GM23338 (cell line): ENCODE results near the gene ANKRD6. TPM values are rescaled to one million over a fixed set of nuclear protein-coding genes. Genes with fewer than 3 reads are reported as not detected.

Experiments used
- ATAC-seq: fragments of 200-7000 bp; cut with Tn5 transposase; 3 replicates; pipeline ENCODE4 v1.9.1; 2020
- DNase-seq: peaks from one replicate; pipeline ENCODE4 v3.0.0-alpha.2; 2015; ENCODE audit warnings: low spot score
- H2AFZ ChIP-seq: fragments of 200-600 bp; sonication (generic); 2 replicates; pipeline ENCODE4 v1.8.0; 2016; ENCODE audit warnings: antibody characterized with exemption, mild to moderate bottlenecking, moderate library complexity
- H3F3A ChIP-seq: fragments of 200-600 bp; sonication (generic); replicated peaks from 2 replicates; pipeline ENCODE4 v1.8.0; 2017; ENCODE audit warnings: antibody characterized with exemption, mixed run types, low read depth
- H3K27ac ChIP-seq: fragments of 200-600 bp; sonication (generic); 2 replicates; pipeline ENCODE4 v1.6.1; 2016; ENCODE audit warnings: low read depth
- H3K27me3 ChIP-seq: fragments of 200-600 bp; sonication (generic); 2 replicates; pipeline ENCODE4 v1.8.0; 2016; ENCODE audit warnings: mild to moderate bottlenecking, mixed run types, moderate library complexity; ENCODE audit not compliant: insufficient read depth
- H3K36me3 ChIP-seq: fragments of 200-600 bp; sonication (generic); 2 replicates; pipeline ENCODE4 v1.8.0; 2016; ENCODE audit warnings: mild to moderate bottlenecking; ENCODE audit not compliant: insufficient read depth
- H3K4me1 ChIP-seq: fragments of 200-600 bp; sonication (generic); 2 replicates; pipeline ENCODE4 v1.8.0; 2016; ENCODE audit warnings: mild to moderate bottlenecking, moderate library complexity; ENCODE audit not compliant: insufficient read depth
- H3K4me2 ChIP-seq: fragments of 200-600 bp; sonication (generic); 2 replicates; pipeline ENCODE4 v1.7.1; 2017; ENCODE audit warnings: mixed run types
- H3K4me3 ChIP-seq: fragments of 200-600 bp; sonication (generic); 2 replicates; pipeline ENCODE4 v1.6.1; 2016; ENCODE audit warnings: mixed run types
- H3K79me2 ChIP-seq: fragments of 200-600 bp; sonication (generic); replicated peaks from 2 replicates; pipeline ENCODE4 v1.8.0; 2017; ENCODE audit warnings: mild to moderate bottlenecking; ENCODE audit not compliant: insufficient read depth
- H3K9me2 ChIP-seq: fragments of 200-600 bp; sonication (generic); 2 replicates; pipeline ENCODE4 v1.8.0; 2017; ENCODE audit not compliant: insufficient read depth
- H4K20me1 ChIP-seq: fragments of 200-600 bp; sonication (generic); replicated peaks from 2 replicates; pipeline ENCODE4 v1.8.0; 2017; ENCODE audit warnings: mild to moderate bottlenecking; ENCODE audit not compliant: insufficient read depth
- H3K27ac Mint-ChIP-seq: 2 replicates; pipeline ENCODE4 v1.8.0; 2020; ENCODE audit warnings: inconsistent platforms, mild to moderate bottlenecking, moderate library complexity, mixed read lengths
- H3K27me3 Mint-ChIP-seq: 3 replicates; pipeline ENCODE4 v1.8.0; 2022; ENCODE audit warnings: low read depth, mild to moderate bottlenecking, moderate library complexity, mixed read lengths, inconsistent platforms; ENCODE audit not compliant: insufficient read depth, poor library complexity
- H3K36me3 Mint-ChIP-seq: 3 replicates; pipeline ENCODE4 v1.8.0; 2021; ENCODE audit warnings: low read depth, mild to moderate bottlenecking, inconsistent platforms, moderate library complexity, mixed read lengths
- H3K4me1 Mint-ChIP-seq: 3 replicates; pipeline ENCODE4 v1.8.0; 2020; ENCODE audit warnings: mild to moderate bottlenecking, inconsistent platforms, mixed read lengths
- H3K4me3 Mint-ChIP-seq: 3 replicates; pipeline ENCODE4 v1.8.0; 2021; ENCODE audit warnings: moderate library complexity, mild to moderate bottlenecking, inconsistent platforms, mixed read lengths
- H3K9me3 Mint-ChIP-seq: 3 replicates; pipeline ENCODE4 v1.8.0; 2020; ENCODE audit warnings: moderate library complexity, mild to moderate bottlenecking, inconsistent platforms, mixed read lengths
- CREB1 ChIP-seq: fragments of 250-450 bp; sonication (Bioruptor Pico); IDR thresholded peaks from 2 replicates; pipeline ENCODE4 v1.5.0; 2020; ENCODE audit warnings: low read depth, mild to moderate bottlenecking, moderate library complexity
- CTCF ChIP-seq, 2 experiments: fragments of 200-600 bp in 1 of 2; sonication (generic) in 1 of 2; conservative IDR thresholded peaks; 2 replicates each; pipeline versions ENCODE4 v1.5.1 to v1.6.1; 2016 to 2017; ENCODE audit warnings: antibody characterized with exemption in 2 of 2, low read depth in 2 of 2, mild to moderate bottlenecking in 2 of 2, moderate library complexity in 1 of 2
- EZH2 ChIP-seq: fragments of 200-600 bp; sonication (generic); IDR thresholded peaks from one replicate; pipeline ENCODE4 v1.8.0; 2017; ENCODE audit warnings: antibody characterized with exemption, mild to moderate bottlenecking, low read depth; ENCODE audit not compliant: unreplicated experiment
- EZH2phosphoT487 ChIP-seq: fragments of 200-600 bp; sonication (generic); IDR thresholded peaks from one replicate; pipeline ENCODE4 v1.8.1; 2018; ENCODE audit warnings: antibody characterized with exemption; ENCODE audit not compliant: unreplicated experiment
- JUNB ChIP-seq: IDR thresholded peaks from one replicate; pipeline ENCODE4 v1.6.1; 2016; ENCODE audit warnings: antibody characterized with exemption; ENCODE audit not compliant: unreplicated experiment
- NANOG ChIP-seq: IDR thresholded peaks from 2 replicates; pipeline ENCODE4 v1.6.1; 2016; ENCODE audit warnings: antibody characterized with exemption, borderline replicate concordance
- POLR2AphosphoS5 ChIP-seq: IDR thresholded peaks from 2 replicates; pipeline ENCODE4 v1.6.1; 2016; ENCODE audit warnings: antibody characterized with exemption, low read depth
- STAT1 ChIP-seq: IDR thresholded peaks from one replicate; pipeline ENCODE4 v1.6.1; 2016; ENCODE audit warnings: antibody characterized with exemption; ENCODE audit not compliant: unreplicated experiment
- ZNF114 ChIP-seq: fragments of 250-450 bp; sonication (Bioruptor Pico); IDR thresholded peaks from 2 replicates; pipeline ENCODE4 v1.5.0; 2020; ENCODE audit warnings: mild to moderate bottlenecking, moderate library complexity
- ZNF331 ChIP-seq: fragments of 250-450 bp; sonication (Bioruptor Pico); IDR thresholded peaks from 2 replicates; pipeline ENCODE4 v1.5.0; 2020; ENCODE audit warnings: low read depth, mild to moderate bottlenecking, moderate library complexity
- polyA plus RNA-seq: library from polyadenylated mRNA; unstranded; fragments of >200 nt; fragmentation: Nextera tagmentation; extraction: Ambion mirVana; gene quantifications from 2 replicates; pipeline ENCODE4 v1.2.1, GENCODE V29; 2016
- total RNA-seq: library from RNA; depleted of rRNA; stranded (reverse); fragments of >200 nt; shearing (Covaris generic); gene quantifications from 2 replicates; pipeline ENCODE4 v1.2.3, GENCODE V29; 2014

Gene ANKRD6
- total and polyA plus RNA-seq, 2 experiments from 2014 or later = 3.2 to 9.2 TPM

DNA sequence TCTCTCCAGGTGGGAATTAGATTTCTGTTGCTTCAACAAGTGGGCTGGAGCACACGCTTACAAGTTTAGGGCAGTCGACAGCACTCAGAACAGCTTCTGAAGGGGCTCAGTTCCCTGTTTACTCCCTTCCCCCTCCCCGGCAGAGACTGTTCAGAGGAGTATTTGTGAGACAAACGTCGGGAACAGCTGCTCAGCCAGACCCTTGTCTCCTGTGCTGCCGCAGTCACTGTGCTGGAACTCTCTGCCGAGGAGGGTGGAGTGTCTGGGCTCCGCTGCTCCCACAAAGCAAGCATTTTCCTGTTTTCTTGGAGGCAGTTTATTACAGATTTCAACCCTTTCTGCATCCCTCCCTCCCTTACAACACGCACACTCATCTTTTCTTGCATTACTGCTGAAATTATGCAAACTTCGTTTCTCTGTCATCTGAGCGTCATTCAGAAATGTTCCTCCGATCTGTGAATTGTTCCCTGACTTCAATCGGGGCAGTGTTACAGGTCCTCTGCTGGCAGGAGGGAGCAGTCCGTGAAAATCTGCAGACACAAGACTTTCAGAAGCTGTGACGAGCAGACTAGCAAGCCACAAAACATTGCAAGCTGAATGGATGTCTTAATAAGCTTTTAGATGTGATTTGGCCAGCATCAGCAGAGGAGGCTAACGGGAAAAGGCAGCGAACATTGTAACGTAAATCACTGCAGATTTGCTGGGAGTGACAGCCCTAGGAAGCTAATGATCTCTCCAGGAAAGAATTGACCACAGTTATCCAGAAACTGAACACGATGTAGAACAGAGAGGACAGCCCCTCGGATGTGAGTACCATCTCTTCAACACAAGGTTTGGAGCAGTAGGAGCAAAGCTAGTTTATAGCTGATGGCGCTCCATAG is 129.4 kb downstream of the ANKRD6 start:
- Histone ChIP-seq H3K27ac (no peak overlapping the region), H3K9me2 (0 out of 2 replicates have a peak, but pooled peaks cover 6% of the 10 kb centered on the region), H2AFZ (no peak overlapping the region), H3K4me2 (peak overlapping the region; percentile 12; the same call in 1 of the 2 replicates), H4K20me1 (peaks cover 5% of the 10 kb centered on the region; the same call in 1 of the 2 replicates), H3K4me3 (no peak overlapping the region), H3K79me2 (no peaks in the 10 kb centered on the region), H3K4me1 (no peaks in the 10 kb centered on the region; the same call in none of the 2 replicates), H3F3A (no peaks in the 10 kb centered on the region), H3K27me3 (no peaks in the 10 kb centered on the region), H3K36me3 (no peaks in the 10 kb centered on the region)
- peaks cover 15% of the 10 kb centered on the region for H3K36me3 Mint-ChIP-seq
- DNase-seq = peak; percentile 15
- H3K9me3 Mint-ChIP-seq = peaks cover 18% of the 10 kb centered on the region
- no peak overlapping the region for H3K4me3 Mint-ChIP-seq
- H3K4me1 Mint-ChIP-seq = peaks cover 21% of the 10 kb centered on the region
- no peak overlapping the region for H3K27ac Mint-ChIP-seq
- H3K27me3 Mint-ChIP-seq = peaks cover 3% of the 10 kb centered on the region
- TF ChIP-seq JUNB (no peak), EZH2phosphoT487 (no peak), EZH2 (no peak), ZNF331 (no peak), POLR2AphosphoS5 (no peak)
- ATAC-seq = peak; percentile 64

DNA sequence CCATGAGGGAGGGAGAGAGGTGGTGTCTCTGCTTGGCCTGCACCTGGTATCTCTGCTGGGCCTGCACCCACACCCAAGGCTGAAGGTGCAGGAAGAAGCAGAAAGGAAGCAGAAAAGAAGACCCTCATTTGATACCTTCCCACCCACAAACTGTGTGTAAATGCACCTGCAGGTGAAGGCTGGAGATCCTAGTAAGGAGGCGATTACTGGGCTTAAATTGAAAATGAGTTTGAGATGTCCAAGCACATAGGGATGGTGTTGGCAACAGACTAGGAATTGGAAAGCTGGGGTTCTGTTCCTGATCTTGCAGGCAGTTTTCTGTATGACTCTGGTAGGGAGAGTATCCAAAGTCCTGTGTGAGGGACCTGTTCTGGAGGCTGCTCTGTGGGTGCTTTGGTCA is 130.9 kb downstream of the ANKRD6 start:
- Histone ChIP-seq H3K79me2 (no peaks in the 10 kb centered on the region), H3K9me2 (0 out of 2 replicates have a peak, but pooled peaks cover 6% of the 10 kb centered on the region), H4K20me1 (peaks cover 5% of the 10 kb centered on the region; the same call in 1 of the 2 replicates), H2AFZ (no peak overlapping the region), H3K27ac (no peak overlapping the region), H3K4me1 (no peaks in the 10 kb centered on the region; the same call in none of the 2 replicates), H3K4me2 (no peak overlapping the region), H3K36me3 (no peaks in the 10 kb centered on the region), H3K27me3 (no peaks in the 10 kb centered on the region), H3K4me3 (no peak overlapping the region), H3F3A (no peaks in the 10 kb centered on the region)
- H3K36me3 Mint-ChIP-seq = peaks cover 5% of the 10 kb centered on the region; the same call in 1 of the 3 replicates
- peaks cover 3% of the 10 kb centered on the region for H3K27me3 Mint-ChIP-seq
- peaks cover 5% of the 10 kb centered on the region; the same call in 2 of the 3 replicates for H3K9me3 Mint-ChIP-seq
- H3K4me3 Mint-ChIP-seq = no peak overlapping the region
- peaks cover 21% of the 10 kb centered on the region for H3K4me1 Mint-ChIP-seq
- ATAC-seq = no peak
- no peak for DNase-seq
- H3K27ac Mint-ChIP-seq = no peak overlapping the region
- no peak for TF ChIP-seq STAT1
- TF ChIP-seq ZNF331 = no peak
- TF ChIP-seq POLR2AphosphoS5 = no peak
- TF ChIP-seq NANOG = no peak

DNA sequence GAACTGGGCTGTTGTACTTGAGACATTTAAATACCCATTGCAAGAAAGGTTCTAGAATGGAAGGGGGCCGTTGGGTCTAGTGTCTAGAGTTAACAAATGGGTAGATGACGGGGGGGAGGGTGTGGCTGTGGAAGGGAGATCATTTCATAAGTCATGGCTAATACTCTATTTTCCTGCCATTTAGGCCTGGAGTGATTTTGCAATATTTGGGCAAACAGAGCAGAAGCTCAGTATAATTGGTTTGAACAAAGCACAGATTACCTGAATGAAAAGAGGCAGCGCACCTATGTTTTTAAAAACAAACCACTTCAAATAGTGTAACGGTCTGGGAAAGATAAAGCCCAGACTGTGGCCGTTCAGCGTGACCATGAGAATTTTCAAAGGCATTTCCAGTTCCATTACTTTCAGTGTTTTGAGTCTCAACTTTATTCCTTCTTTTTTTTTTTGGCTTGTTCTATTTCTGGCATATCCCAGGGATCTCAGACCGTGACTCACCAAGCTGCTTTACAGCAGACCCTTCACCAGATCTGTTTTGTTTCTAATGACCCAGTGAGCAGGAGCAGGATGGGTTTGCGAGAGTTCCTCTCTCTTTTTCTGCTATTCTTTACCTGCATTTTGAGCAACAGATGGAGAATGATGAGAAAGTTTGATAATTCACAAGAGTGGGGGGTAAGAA is 131.9 kb downstream of the ANKRD6 start:
- Histone ChIP-seq H3F3A (no peaks in the 10 kb centered on the region), H3K4me1 (no peaks in the 10 kb centered on the region; the same call in none of the 2 replicates), H3K27ac (no peak overlapping the region), H3K4me3 (no peak overlapping the region), H2AFZ (no peak overlapping the region), H3K9me2 (0 out of 2 replicates have a peak, but pooled peaks cover 4% of the 10 kb centered on the region), H3K36me3 (no peaks in the 10 kb centered on the region), H4K20me1 (peaks cover 3% of the 10 kb centered on the region; the same call in 1 of the 2 replicates), H3K4me2 (no peak overlapping the region), H3K79me2 (no peaks in the 10 kb centered on the region), H3K27me3 (no peaks in the 10 kb centered on the region)
- TF ChIP-seq CREB1 (no peak), NANOG (no peak), ZNF114 (no peak), JUNB (no peak), EZH2 (no peak), STAT1 (no peak), CTCF (conservative IDR thresholded peaks at IDR 0.05; ENCODE audit: low read depth in 2 of 2) (no peak)
- Mint-ChIP-seq H3K4me3 (no peak overlapping the region), H3K4me1 (peaks cover 21% of the 10 kb centered on the region), H3K36me3 (no peaks in the 10 kb centered on the region), H3K27ac (no peak overlapping the region), H3K27me3 (no peaks in the 10 kb centered on the region), H3K9me3 (no peaks in the 10 kb centered on the region)
- no peak for DNase-seq
- no peak for ATAC-seq
